Neural progenitor cell (in vitro differentiated cells): Measurements from ENCODE around the gene AP2B1. TPM values are rescaled to one million over a fixed set of nuclear protein-coding genes. Genes with fewer than 3 reads are reported as not detected.
A peak's percentile ranks its signal among the peaks of the same experiment; 100 is the strongest.

Experiments
- DNase-seq: peaks from one replicate; pipeline ENCODE4 v3.0.0-alpha.2; 2016; ENCODE audit warnings: low spot score
- H2AFZ ChIP-seq: fragments of 200-600 bp; sonication (generic); replicated peaks from 2 replicates; pipeline ENCODE4 v1.6.1; 2016; ENCODE audit warnings: antibody characterized with exemption
- H3F3A ChIP-seq: fragments of 200-600 bp; sonication (generic); 2 replicates; pipeline ENCODE4 v1.6.1; 2016; ENCODE audit warnings: antibody characterized with exemption, low read depth
- H3K27ac ChIP-seq: fragments of 200-600 bp; sonication (generic); 2 replicates; pipeline ENCODE4 v1.5.1; 2016; ENCODE audit warnings: mild to moderate bottlenecking
- H3K27me3 ChIP-seq: fragments of 200-600 bp; sonication (generic); 2 replicates; pipeline ENCODE4 v1.6.1; 2016; ENCODE audit warnings: mild to moderate bottlenecking, moderate library complexity
- H3K36me3 ChIP-seq: fragments of 200-600 bp; sonication (generic); 2 replicates; pipeline ENCODE4 v1.5.1; 2016
- H3K4me1 ChIP-seq: fragments of 200-600 bp; sonication (generic); 2 replicates; pipeline ENCODE4 v1.6.1; 2016; ENCODE audit warnings: mixed run types
- H3K4me2 ChIP-seq: fragments of 200-600 bp; sonication (generic); 2 replicates; pipeline ENCODE4 v1.6.1; 2016
- H3K4me3 ChIP-seq: fragments of 200-600 bp; sonication (generic); 2 replicates; pipeline ENCODE4 v1.5.1; 2016
- H3K79me2 ChIP-seq: fragments of 200-600 bp; sonication (generic); 2 replicates; pipeline ENCODE4 v1.6.1; 2016; ENCODE audit warnings: low read depth
- H3K9ac ChIP-seq: fragments of 200-600 bp; sonication (generic); 2 replicates; pipeline ENCODE4 v1.6.1; 2016
- H3K9me3 ChIP-seq: fragments of 200-600 bp; sonication (generic); 2 replicates; pipeline ENCODE4 v1.5.1; 2016; ENCODE audit warnings: low read depth
- H4K20me1 ChIP-seq: fragments of 200-600 bp; sonication (generic); 2 replicates; pipeline ENCODE4 v1.6.1; 2016; ENCODE audit warnings: low read depth
- H3K27ac Mint-ChIP-seq: 3 replicates; pipeline ENCODE4 v1.8.0; 2021; ENCODE audit warnings: mixed read lengths
- H3K27me3 Mint-ChIP-seq: 2 replicates; pipeline ENCODE4 v1.8.0; 2022; ENCODE audit warnings: low read depth, mild to moderate bottlenecking, inconsistent platforms, moderate library complexity, mixed read lengths; ENCODE audit not compliant: insufficient read depth
- H3K36me3 Mint-ChIP-seq: 3 replicates; pipeline ENCODE4 v1.8.0; 2021; ENCODE audit warnings: mixed read lengths
- H3K4me1 Mint-ChIP-seq: 3 replicates; pipeline ENCODE4 v1.8.0; 2021; ENCODE audit warnings: mixed read lengths
- H3K4me3 Mint-ChIP-seq: 3 replicates; pipeline ENCODE4 v1.8.0; 2021; ENCODE audit warnings: mild to moderate bottlenecking, moderate library complexity, mixed read lengths
- H3K9me3 Mint-ChIP-seq: 3 replicates; pipeline ENCODE4 v1.8.0; 2020; ENCODE audit warnings: mixed read lengths
- CTCF ChIP-seq: fragments of 200-600 bp; sonication (generic); IDR thresholded peaks from 2 replicates; pipeline ENCODE4 v1.5.1; 2017; ENCODE audit warnings: antibody characterized with exemption, mild to moderate bottlenecking
- EZH2 ChIP-seq: fragments of 200-600 bp; sonication (generic); IDR thresholded peaks from 2 replicates; pipeline ENCODE4 v1.6.1; 2017; ENCODE audit warnings: antibody characterized with exemption, mild to moderate bottlenecking, moderate library complexity
- EZH2phosphoT487 ChIP-seq: fragments of 200-600 bp; sonication (generic); IDR thresholded peaks from 2 replicates; pipeline ENCODE4 v1.6.1; 2017; ENCODE audit warnings: antibody characterized with exemption
- total RNA-seq: library from RNA; depleted of rRNA; stranded (reverse); fragments of >200 nt; gene quantifications from 2 replicates; pipeline ENCODE4 v1.2.3, GENCODE V29; 2015; ENCODE audit warnings: low replicate concordance

The AP2B1 gene
- total RNA-seq, 1 donor from 2014 or later = 125 TPM

- Mint-ChIP-seq H3K9me3 (no peaks in the 10 kb centered on the region), H3K4me3 (no peak overlapping the region), H3K27ac (no peak overlapping the region), H3K27me3 (peaks cover 2% of the 10 kb centered on the region), H3K4me1 (peaks cover 37% of the 10 kb centered on the region), H3K36me3 (peaks cover 9% of the 10 kb centered on the region)
- TF ChIP-seq CTCF (no peak), EZH2phosphoT487 (no peak), EZH2 (no peak)
- Histone ChIP-seq H3K9ac (no peak overlapping the region), H3F3A (peaks cover 11% of the 10 kb centered on the region), H2AFZ (no peak overlapping the region), H3K4me2 (no peak overlapping the region), H3K27ac (no peak overlapping the region), H3K27me3 (no peaks in the 10 kb centered on the region), H3K9me3 (no peaks in the 10 kb centered on the region), H3K79me2 (no peaks in the 10 kb centered on the region), H4K20me1 (peaks cover 38% of the 10 kb centered on the region), H3K4me3 (no peak overlapping the region), H3K36me3 (no peaks in the 10 kb centered on the region), H3K4me1 (peaks cover 25% of the 10 kb centered on the region)
- DNase-seq = no peak
These were observed 137.9 kb downstream of the AP2B1 start for GRCh38 chr17:35725058-35725457.

GRCh38 chr17:35725802-35726126 lies 138.6 kb downstream of the AP2B1 start:
- TF ChIP-seq CTCF = no peak
- TF ChIP-seq EZH2phosphoT487 = no peak
- no peak for TF ChIP-seq EZH2
- peaks cover 7% of the 10 kb centered on the region for H3K27me3 ChIP-seq
- no peak overlapping the region for H3K4me3 ChIP-seq
- no peaks in the 10 kb centered on the region for H3K79me2 ChIP-seq
- peaks cover 25% of the 10 kb centered on the region for H3K4me1 ChIP-seq
- peaks cover 38% of the 10 kb centered on the region for H4K20me1 ChIP-seq
- no peak overlapping the region for H3K27ac ChIP-seq
- Mint-ChIP-seq H3K27ac (no peak overlapping the region), H3K36me3 (peaks cover 9% of the 10 kb centered on the region), H3K4me3 (no peak overlapping the region), H3K4me1 (peaks cover 42% of the 10 kb centered on the region), H3K27me3 (peaks cover 2% of the 10 kb centered on the region), H3K9me3 (no peaks in the 10 kb centered on the region)
- no peak overlapping the region for H3K4me2 ChIP-seq
- no peak for DNase-seq
- peaks cover 12% of the 10 kb centered on the region for H3F3A ChIP-seq
- H3K36me3 ChIP-seq = no peaks in the 10 kb centered on the region
- H3K9ac ChIP-seq = no peak overlapping the region
- no peak overlapping the region for H2AFZ ChIP-seq
- H3K9me3 ChIP-seq = no peaks in the 10 kb centered on the region

- Histone ChIP-seq H3K27ac (no peak overlapping the region), H2AFZ (no peak overlapping the region), H4K20me1 (peaks cover 43% of the 10 kb centered on the region), H3K9ac (no peak overlapping the region), H3K36me3 (no peaks in the 10 kb centered on the region), H3K4me3 (no peak overlapping the region), H3F3A (peaks cover 12% of the 10 kb centered on the region), H3K27me3 (peaks cover 10% of the 10 kb centered on the region), H3K79me2 (no peaks in the 10 kb centered on the region), H3K4me2 (peak overlapping the region; percentile 37), H3K9me3 (no peaks in the 10 kb centered on the region), H3K4me1 (peaks cover 29% of the 10 kb centered on the region)
- Mint-ChIP-seq H3K9me3 (no peaks in the 10 kb centered on the region), H3K36me3 (peaks cover 9% of the 10 kb centered on the region), H3K4me3 (no peak overlapping the region), H3K4me1 (peaks cover 48% of the 10 kb centered on the region), H3K27ac (no peak overlapping the region), H3K27me3 (peaks cover 2% of the 10 kb centered on the region)
- DNase-seq = no peak
- TF ChIP-seq EZH2phosphoT487 (no peak), CTCF (no peak), EZH2 (no peak)
These were observed 139.2 kb downstream of the AP2B1 start for GRCh38 chr17:35726127-35726952.
